Kasumi-1 (cell line): ENCODE measurements around the gene ZNRD2.

Experiments
- DNase-seq, 2 experiments: peaks; one replicate each; lab custom pipeline; 2025; lab: John Stamatoyannopoulos, UW

ZNRD2 gene

DNA sequence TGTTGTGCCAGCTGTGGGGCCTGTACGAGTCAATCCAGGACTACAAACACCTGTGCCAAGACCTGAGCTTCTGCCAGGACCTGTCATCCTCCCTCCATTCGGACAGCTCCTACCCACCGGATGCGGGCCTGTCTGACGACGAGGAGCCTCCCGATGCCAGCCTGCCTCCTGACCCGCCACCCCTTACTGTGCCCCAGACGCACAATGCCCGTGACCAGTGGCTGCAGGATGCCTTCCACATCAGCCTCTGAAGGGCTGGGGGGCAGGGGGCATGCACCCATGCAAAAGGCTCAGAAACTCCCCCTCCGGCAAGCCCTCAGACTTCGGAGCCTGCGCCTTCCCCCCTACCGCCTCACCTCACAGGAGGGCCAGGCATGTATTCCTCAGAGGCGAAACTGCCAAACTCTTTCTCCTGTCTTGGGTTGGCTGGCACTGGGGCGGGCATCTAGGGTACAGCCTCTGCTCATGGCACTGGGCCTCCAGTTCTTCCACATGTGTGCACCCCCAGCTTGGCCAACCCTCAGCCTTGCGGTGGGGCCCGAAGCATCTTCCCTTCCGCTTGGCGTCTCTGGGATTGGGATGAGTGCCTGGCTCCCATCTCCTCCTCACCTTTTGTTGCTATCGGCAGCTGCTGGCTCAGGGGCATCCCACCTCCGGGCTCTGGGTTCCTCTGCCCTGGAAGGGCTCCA lies 3.3 kb downstream of the ZNRD2 start:
- no peak for DNase-seq

DNA sequence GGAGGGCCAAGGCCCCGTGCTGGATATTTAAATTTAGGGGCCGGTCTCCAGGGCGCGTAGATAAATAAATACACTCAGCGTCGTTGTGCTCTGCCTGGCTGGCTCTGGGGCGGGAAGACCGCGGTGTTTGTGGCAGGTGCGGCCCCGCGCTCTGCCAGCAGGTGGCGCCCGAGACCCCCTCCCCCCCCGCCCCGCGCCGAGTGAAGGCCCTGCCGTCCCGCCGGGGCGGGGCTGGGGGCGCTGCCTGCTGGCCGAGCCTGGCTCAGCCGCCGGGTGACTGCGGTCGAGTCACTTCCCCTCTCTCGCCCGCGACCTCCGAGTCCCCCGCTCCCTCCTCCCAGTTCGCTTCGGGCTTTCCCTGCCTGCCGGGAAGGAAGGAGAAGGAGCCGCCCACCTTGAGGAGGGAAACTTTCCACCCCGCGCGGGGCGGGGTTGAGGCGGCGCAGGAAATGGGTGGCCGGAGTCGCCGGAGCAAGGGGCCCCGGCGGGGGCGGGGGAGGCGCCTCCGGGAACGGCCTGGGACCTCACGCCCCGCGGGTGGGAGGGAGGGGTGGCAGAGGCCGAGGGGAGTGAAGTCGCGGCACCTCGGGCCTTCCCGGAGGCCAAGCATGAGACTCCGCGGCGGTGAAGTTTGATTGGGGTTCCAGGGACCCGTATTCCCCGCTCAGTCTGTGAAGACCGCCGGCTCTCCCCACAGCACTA lies 4.0 kb downstream of the ZNRD2 start:
- peak; percentile 96 to 97 for DNase-seq

DNA sequence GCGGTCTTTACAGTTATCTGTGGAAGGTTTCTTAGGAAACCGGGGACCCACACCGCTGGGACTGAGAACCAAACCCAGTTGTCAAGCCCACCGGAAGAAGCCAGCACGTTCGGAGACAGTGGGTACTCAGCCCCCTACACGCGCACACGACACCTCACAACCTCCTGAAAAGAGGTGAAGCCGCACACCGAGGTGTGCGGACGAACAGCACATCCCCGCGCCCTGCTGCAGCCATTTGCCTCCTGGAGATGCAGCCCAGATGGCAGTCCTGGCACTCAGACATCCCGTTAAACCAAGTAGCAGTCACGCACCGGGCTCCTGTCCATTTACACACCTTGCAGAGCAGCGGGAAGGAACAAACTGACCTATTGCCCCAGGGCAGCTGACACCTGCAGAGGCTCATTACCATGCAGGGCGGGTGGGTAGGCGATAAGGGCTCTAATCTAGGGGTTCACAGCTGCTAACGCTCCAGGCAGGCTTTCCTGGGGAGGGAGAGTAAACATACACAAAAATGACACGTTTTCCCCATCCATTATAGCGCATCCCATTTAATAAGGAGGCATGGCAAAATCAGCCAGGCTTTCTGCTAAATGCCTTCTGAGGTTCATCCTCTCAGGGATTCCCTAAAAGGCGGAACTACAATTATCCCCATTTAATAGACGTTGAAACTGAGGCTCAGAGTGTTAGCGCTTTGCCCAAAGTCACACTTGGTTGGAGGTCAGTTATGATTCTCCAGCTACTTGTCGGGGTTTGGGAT lies 4.7 kb downstream of the ZNRD2 start:
- DNase-seq: no peak

DNA sequence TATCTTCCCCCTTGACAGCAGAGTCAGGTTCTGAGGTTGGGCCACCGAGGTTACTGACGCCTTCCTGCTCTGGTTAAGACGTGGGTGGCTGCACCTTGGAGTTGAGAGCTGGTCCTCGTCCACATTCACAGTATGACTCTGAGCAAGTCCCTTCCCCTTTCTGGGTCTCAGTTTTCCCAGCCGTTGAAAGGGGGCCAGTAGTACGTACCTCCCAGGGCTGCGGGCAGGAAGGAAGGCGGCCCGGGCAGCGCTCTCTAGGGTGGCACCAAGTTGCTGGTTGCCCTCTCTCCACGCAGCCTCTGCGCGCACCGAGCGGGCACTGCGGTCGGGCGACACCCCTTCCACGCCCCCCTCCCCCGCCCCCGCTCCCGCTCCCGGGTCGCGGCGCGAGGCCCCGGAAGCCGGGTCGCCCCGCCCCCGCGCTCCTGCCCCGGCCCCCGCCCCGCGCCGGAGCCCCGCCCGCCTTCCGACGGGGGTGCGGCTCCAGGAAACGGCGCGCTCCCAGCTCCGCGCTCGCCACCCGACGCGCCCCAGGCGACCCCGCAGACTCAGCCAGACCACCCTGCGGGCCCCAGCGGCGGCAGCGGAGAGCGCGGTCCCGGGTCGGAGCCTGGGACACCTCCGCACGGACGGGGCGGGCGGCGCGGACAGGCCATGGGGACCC lies 5.4 kb downstream of the ZNRD2 start, which contains the start of gene EHBP1L1:
Gene EHBP1L1, plus strand, starts transcription at position 486 of the 664 bp plus-strand sequence. CDS start 250 bp downstream, outside the sequence.
- DNase-seq: peak; percentile 68 to 69

DNA sequence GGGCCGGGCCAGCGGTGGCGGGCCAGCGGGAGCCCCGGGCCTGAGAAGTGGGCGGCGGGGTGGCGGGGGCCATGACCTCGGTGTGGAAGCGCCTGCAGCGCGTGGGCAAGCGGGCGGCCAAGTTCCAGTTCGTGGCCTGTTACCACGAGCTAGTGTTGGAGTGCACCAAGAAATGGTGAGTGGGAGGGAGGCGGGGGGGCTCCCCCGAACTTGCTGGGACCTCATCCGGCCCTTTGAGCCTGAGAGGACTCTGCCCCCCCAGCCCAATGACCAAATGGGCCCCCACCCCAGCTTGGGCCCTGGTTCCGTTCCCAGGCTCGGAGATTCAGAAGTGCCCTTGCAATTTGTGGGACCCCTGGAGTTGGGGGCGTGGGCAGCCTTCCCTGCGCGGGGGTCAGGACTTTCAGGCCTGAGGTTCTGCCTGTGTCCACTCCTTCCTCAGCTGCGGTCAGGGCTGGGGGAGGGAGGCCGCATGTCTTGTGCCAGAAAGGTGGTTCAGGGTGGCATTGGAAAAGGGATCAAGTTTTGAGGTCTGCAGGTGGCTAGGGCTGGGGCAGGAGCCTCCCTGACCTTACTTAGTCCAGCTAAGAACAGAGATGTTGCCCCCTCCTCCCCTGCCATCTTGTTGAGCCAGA lies 6.1 kb downstream of the ZNRD2 start:
- DNase-seq: no peak

DNA sequence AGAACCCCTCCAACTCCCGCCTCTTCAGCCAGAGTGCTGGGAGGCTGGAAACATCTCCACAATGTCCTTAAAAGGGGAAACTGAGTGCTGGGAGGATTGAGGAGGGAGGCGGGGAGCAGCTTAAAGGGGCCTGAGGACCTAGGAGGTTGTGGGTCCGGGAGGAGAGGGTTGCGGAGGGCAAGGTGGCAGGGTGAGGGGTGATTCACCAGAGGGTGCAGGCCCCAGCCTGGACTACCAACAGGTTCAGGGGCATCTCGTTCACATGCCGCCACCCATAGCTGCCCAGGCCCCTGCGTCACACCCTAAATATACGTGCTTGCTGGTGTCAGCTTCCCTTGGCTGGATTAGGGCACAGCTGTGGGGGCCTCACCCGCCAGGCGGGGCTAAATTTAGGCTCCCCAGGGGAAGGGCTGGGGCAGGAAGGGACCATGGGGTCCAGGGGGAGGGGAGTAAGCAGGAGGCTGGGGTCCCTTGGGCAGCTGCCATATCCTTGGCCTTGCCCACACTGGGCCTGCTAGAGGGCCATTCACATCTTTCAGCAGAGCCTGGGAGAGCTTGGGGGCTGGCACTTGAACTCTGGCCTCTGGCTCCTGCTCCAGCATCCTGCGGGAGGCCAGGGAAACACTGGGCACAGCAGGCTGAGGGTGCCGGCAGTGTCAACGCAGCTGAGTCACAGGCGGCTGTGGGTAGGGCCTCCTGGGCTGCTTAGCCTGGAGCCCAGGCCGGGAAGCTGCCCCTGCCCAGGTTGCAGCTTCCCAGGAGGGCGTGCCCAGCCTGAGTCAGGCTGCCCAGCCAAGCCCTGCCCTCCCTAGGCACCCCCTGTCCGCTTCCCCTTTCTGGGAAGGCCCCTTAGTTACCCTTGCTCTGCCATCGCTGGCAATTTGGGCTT lies 6.8 kb downstream of the ZNRD2 start:
- peak; percentile 39 to 43 for DNase-seq

DNA sequence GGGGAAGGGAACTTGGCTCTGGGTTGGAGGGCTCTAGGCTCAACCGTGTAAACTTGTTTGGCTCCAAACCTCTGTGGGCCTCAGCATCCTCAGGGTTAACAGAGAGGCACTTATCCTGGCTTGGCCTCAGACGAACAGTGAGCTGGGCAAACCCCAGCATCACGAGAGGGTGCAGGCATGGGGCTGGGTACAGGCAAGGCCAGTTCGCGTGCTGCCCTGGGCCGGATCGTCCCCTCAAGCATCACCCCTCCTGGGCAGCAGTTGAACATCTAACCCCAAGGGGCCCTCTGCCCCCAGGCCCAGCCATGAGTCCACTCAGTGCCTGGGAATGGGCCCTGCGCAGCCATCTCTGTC lies 7.5 kb downstream of the ZNRD2 start:
- no peak for DNase-seq

DNA sequence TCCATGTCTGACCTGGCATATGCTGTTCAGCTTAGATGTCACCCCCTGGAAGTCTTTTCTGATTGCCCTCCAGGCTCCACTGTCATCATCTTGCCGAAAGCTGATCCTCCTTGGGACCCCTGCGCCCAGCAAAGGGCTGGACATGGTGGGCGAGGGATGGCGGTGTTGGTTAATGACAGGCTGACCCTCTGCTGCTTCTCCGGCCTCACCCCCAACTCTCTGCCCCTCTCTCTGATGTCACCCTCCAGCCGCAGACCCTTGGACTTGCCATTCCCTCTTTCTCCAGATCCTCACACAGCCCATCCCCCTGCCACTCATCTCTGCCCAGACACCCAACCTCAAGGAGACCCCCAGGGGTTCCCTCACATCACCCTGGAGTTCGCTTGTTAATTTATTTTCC lies 7.9 kb downstream of the ZNRD2 start:
- no peak for DNase-seq

DNA sequence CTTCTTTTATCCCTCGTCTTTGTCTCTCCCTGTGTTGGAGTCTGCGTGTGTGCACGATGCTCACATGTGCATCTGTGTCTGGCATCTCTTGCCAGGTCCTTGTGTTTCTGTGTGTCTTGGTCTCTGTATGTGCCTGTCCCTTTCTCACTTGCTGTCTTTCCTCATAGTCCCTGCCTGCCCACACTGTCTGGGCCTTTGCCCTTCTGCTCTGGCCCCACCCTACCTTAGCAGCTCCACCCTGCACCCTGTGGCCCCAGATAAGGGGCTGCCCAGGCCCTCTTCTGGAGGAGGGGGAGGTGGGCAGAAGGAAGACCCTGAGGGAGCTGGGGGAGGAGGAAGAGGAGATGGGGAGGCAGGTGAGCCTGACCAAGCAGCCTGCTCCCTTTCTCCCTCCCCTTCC lies 8.4 kb downstream of the ZNRD2 start:
- DNase-seq: no peak

DNA sequence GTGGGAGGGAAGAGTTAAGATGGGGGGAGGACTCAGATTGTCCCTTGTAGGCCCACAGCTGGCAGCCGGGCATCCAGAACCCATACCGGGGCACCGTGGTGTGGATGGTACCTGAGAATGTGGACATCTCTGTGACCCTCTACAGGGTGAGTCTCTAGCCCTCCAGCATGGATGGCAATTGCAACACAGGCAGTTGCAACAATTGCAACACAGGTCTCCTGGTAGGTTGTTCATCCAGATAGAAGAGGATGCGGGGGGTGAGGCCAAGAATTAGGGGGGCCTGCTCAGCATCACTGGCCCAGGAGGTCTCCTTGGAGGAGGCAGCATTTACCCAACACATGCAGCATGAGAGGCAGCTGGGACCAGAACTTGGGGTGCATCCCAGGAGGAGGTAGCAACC lies 9.0 kb downstream of the ZNRD2 start:
- no peak for DNase-seq

DNA sequence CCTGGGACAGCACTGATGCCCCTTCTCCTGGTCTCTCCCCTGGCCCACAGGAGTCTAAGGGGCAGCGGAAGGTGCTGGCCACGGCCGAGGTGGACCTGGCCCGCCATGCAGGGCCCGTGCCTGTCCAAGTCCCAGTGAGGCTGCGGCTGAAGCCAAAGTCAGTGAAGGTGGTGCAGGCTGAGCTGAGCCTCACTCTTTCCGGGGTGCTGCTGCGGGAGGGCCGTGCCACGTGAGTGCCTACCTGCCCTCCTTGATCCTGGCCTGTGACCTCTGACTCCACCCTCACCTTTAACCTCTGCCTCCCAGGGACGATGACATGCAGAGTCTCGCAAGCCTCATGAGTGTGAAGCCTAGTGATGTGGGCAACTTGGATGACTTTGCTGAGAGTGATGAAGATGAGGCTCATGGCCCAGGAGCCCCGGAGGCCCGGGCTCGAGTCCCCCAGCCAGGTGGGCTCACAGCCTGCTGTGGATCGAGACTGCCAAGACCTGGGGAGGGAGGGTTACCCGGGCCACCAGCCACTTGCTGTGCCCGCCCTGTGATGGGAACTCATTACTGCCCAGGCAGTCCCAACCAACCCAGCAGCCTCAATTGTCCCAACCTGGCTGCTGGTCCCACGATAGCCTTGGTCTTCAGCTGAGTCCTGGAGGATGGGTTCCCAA lies 9.9 kb downstream of the ZNRD2 start:
- no peak for DNase-seq

DNA sequence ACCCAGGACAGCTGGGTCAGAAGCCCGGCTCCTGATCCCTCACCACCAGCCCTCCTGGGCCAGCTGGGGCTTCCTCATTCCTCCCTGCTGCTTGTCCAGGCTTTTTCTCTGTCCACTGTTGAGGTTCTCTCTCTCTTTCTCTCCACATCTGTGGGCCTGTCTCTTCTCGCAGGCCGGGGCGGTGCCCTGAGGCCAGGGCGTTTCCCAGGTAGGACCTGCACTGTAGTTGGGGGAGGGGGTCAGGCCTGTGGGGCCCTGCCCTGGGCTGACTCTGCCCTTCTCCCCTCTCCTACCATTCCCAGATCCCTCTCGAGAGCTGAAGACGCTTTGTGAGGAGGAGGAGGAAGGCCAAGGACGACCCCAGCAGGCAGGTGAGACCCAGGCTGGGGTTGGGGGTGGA lies 10.5 kb downstream of the ZNRD2 start:
- no peak for DNase-seq

DNA sequence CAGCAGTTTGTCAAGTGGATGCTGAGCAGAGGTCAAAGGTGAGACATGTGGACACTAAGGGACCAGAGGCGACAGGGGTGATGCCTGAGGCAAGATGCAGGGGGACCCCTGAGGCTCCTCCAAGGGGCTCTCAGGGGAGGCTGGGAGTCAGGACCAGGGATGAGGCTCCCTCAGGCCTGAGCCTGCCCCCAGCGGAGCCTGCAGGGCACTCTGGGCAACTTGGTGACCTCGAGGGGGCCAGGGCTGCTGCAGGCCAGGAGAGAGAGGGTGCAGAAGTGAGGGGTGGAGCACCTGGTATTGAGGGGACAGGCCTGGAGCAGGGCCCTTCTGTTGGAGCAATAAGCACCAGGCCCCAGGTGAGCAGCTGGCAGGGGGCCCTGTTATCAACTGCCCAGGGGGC lies 11.7 kb downstream of the ZNRD2 start:
- no peak for DNase-seq

DNA sequence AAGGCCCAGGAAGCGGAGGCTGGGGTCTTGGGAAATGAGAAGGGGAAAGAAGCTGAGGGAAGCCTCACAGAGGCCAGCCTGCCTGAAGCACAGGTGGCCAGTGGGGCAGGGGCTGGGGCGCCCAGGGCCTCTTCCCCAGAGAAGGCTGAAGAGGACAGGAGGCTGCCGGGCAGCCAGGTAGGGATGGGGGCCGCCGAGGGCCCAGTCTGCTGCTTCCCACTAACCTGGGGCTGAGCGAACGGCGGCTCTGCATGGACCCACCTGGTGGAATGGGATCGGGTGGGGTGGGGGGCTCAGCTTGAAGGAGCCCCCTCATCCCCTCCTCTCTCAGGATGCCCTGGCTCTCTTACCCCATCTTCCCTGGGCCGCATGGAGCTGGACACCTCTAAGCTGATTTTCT lies 13.3 kb downstream of the ZNRD2 start:
- DNase-seq: no peak

DNA sequence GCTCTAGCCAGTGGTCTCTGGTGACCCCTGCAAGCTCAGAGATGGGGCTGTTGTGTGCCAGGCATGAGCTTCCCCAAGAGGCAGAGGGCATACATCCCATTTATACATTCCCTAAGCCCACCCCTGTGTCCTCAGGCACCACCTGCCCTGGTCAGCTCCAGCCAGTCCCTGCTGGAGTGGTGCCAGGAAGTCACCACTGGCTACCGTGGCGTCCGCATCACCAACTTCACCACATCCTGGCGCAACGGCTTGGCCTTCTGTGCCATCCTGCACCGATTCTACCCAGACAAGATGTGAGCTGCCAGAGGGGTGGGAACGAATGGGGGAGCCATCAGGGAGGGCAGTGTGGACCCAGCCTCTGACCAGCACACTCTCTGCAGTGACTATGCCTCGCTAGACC lies 13.8 kb downstream of the ZNRD2 start:
- no peak for DNase-seq

DNA sequence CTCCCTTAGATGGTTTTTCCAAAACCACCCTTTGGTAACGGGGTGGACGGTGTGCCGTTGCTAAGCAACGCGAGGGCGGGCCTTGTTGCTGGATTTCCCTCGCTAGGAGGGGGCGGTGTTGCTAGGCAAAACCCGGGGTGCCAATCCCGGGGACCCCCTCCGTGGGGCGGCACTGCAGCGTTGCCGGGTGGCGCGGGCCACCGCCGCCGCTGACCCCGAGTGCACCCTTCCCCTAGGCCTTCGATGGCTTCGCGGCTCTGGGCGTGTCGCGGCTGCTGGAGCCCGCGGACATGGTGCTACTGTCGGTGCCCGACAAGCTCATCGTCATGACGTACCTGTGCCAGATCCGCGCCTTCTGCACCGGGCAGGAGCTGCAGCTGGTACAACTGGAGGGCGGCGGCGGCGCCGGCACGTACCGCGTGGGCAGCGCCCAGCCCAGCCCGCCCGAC lies 14.5 kb downstream of the ZNRD2 start:
- DNase-seq: no peak

DNA sequence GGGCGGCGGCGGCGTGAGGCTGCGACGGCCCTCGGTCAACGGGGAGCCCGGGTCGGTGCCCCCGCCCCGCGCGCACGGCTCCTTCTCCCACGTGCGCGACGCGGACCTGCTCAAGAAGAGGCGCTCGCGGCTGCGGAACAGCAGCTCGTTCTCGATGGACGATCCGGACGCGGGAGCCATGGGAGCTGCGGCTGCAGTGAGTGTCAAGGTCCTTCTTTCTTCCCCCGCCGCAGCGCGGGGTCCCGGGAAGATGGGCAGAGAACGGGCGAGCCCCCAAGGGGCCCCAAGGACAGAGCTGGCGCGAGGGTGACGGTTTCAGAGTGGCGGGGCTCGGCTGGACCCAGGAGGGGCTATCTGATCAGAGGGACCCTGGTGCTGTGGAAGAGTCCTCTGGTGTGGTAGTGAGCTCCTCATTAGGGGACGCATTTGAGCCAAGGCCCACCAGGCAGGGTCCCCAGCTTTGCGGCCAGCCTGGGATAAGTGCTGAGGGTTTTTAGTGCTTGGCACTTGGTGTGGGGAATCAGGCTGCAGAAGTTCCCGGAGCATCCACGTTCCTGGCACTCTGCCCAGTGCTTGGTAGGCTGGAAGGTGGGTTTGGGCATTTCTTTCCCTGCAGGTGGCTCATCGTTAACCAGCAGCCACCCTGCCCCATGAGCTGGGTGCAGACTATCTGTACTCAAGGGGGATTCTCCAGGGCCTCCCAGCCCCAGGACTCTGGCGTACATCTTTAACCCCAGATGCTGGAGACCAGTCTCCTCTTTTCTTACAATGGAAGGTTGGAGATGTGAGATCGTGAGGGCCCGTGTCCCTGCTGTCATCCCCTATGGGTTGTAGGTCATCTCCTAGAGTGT lies 15.3 kb downstream of the ZNRD2 start:
- no peak for DNase-seq

DNA sequence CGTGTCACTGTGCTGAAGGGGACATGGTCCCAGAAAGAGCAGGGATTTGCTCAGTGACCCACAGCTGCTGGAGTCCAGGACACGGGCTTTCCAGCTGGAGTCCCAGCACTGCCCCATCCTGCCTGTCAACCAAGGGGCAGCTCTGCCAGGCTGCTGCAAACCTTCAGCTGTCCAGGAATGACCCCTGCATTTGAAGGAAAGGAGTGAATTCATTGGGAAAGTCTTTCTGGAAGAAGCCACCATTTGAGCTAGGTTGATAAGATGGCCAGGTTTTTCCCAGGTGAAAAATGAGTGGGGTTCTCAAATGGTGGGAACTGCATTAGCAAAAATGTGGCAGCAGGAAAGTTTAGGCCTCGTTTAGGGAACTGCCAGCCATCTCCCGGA lies 16.0 kb downstream of the ZNRD2 start:
- DNase-seq: no peak

DNA sequence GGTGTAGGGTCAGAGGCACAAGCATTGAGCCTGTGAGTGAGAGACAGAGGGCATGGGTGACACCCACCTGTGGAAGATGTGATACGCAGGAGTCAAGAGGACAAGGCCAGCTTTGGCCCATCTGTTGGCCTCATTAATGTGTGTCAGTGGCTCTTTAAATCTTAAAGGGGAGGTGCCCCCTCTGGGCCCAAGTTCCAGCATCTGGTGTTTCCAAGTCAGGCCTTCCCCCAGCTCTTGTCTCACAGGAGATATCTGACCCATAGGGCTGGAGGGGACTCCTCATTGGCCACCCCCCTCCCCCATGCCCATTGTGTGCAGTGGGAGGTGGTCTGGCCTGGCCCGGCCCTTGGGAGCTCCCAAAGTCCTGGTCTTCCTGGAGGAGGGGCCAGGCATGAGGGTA lies 16.4 kb downstream of the ZNRD2 start:
- no peak for DNase-seq
